Adipocyte (in vitro differentiated cells): ENCODE data around the gene MEIG1.

Experiments
- DNase-seq: peaks from one replicate; pipeline ENCODE4 v3.0.0-alpha.2; 2015; ENCODE audit warnings: low read depth
- H3K27me3 ChIP-seq: replicated peaks from 2 replicates; pipeline ENCODE4 v1.7.0; 2013; ENCODE audit warnings: mild to moderate bottlenecking, low read length, moderate library complexity; ENCODE audit not compliant: control insufficient read depth, insufficient read depth
- H3K36me3 ChIP-seq: 2 replicates; pipeline ENCODE4 v1.7.0; 2013; ENCODE audit warnings: low read length, mild to moderate bottlenecking, moderate library complexity; ENCODE audit not compliant: control insufficient read depth, insufficient read depth, severe bottlenecking
- H3K4me1 ChIP-seq: 2 replicates; pipeline ENCODE4 v1.7.0; 2013; ENCODE audit warnings: mild to moderate bottlenecking, low read length, moderate library complexity; ENCODE audit not compliant: control insufficient read depth, insufficient read depth
- H3K4me3 ChIP-seq: 2 replicates; pipeline ENCODE4 v1.7.0; 2013; ENCODE audit warnings: mild to moderate bottlenecking, low read length, moderate library complexity
- H3K9ac ChIP-seq: 2 replicates; pipeline ENCODE4 v1.7.0; 2013; ENCODE audit warnings: mild to moderate bottlenecking, low read length, moderate library complexity
- H3K9me3 ChIP-seq: 2 replicates; pipeline ENCODE4 v1.7.0; 2013; ENCODE audit warnings: mild to moderate bottlenecking, low read length, moderate library complexity; ENCODE audit not compliant: control insufficient read depth

MEIG1 gene, protein sequence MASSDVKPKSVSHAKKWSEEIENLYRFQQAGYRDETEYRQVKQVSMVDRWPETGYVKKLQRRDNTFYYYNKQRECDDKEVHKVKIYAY

DNA sequence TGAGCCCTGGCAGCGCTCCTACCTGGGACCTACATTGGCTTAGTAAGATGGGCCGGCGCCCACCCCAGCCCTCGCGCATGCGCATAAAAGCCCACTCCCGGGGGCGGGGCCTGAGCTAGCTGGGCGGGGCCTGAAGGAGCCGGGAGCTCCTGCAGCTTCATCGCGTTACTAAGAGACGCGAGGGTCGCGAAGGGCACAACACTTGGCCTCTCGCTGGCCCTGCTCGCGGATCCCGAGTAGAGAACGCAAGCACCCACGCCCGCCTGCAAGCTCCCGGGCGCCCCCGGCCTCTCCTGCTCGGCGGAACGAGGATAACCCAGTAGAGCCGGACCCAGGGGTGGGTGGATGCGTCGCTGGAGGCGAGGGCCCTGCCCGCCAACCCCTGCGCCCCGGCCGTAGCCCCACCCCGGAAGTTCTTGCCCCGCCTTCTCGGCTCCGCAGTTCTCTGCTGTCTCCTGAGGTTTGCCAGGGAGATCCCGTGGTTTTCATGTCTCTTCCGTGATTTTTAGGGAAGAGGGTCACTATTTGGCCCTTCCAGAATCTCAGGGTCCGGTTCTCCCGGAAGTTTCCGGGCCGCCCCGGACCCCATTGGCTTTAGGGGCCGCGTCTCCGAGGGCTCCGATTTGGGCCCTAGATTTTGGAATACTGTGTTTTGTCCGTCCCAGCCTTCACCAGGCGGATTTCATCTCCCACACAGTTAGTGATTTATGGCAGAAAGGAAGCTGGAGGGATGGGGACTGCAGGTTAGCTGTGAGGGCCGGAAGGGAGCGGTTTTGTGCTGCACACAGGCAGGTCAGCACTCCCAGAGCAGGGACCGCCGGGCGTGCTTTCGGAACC, at the start of gene MEIG1:
Gene MEIG1, plus strand, starts transcription at position 168 of the 837 bp plus-strand sequence. CDS start 7,081 bp downstream, outside the sequence.
- peaks cover 2% of the 10 kb centered on the region for H3K4me1 ChIP-seq
- peak within 1 kb of the TSS; percentile 94 for H3K4me3 ChIP-seq
- DNase-seq = peak; percentile 98
- no peaks in the 10 kb centered on the region for H3K27me3 ChIP-seq
- no peaks in the 10 kb centered on the region for H3K9me3 ChIP-seq
- peak within 1 kb of the TSS; percentile 96 for H3K9ac ChIP-seq
- no peaks in the 10 kb centered on the region for H3K36me3 ChIP-seq

- peaks cover 77% of the 10 kb centered on the region for H3K36me3 ChIP-seq
- no peak for DNase-seq
Observed at GRCh38 chr10:14910953-14911352, 48.2 kb upstream of the MEIG1 start.

DNA sequence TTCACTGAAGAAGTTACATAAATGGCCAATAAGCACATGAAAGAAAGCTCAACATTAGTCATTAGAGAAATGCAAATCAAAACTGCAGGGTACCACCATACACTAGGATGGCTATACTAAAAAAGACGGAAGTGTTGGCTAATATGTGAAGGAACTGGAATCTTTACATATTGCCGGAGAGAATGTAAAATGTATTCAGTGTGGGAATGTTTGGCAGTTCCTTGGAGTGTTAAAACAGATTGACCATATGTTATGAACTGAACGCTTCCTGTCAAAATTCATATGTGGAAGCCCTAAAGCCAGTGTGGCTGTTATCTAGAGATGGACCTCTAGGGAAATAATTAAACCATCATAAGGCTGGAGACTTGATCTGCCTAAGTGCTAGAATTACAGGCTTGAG, 47.4 kb upstream of the MEIG1 start:
- Histone ChIP-seq H3K4me3 (no peak overlapping the region), H3K36me3 (peaks cover 74% of the 10 kb centered on the region), H3K4me1 (peaks cover 4% of the 10 kb centered on the region), H3K9me3 (peaks cover 12% of the 10 kb centered on the region), H3K27me3 (no peaks in the 10 kb centered on the region), H3K9ac (no peak overlapping the region)
- no peak for DNase-seq

More at GRCh38 chr10:14910953-14911352, 48.2 kb upstream of the MEIG1 start:
- no peak overlapping the region for H3K9ac ChIP-seq
- H3K9me3 ChIP-seq = peaks cover 8% of the 10 kb centered on the region
- no peaks in the 10 kb centered on the region for H3K27me3 ChIP-seq
- no peak overlapping the region for H3K4me3 ChIP-seq
- H3K4me1 ChIP-seq = peaks cover 4% of the 10 kb centered on the region

GRCh38 chr10:14916600-14916999, 42.6 kb upstream of the MEIG1 start:
- no peak for DNase-seq
- Histone ChIP-seq H3K9me3 (peaks cover 18% of the 10 kb centered on the region), H3K36me3 (peaks cover 76% of the 10 kb centered on the region), H3K4me3 (no peak overlapping the region), H3K27me3 (no peaks in the 10 kb centered on the region), H3K9ac (no peak overlapping the region), H3K4me1 (peaks cover 4% of the 10 kb centered on the region)

DNA sequence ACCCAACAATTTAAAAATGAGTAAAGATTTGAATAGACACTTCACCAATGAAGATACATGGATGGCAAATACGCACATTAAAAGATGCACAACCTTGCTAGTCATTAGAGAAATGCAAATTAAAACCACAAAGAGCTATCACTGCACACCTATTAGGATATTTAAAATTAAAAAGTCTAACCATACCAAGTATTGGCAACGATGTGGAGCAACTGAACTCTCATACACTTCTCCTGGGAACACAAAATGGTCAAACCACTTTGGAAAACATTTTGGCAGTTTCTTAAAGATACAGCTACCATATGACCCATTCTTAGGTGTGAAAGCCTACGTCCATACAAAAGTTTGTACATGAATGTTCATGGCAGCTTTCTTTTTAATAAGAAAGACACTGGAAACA, 41.4 kb upstream of the MEIG1 start:
- DNase-seq = no peak
- Histone ChIP-seq H3K4me3 (no peak overlapping the region), H3K9me3 (peaks cover 18% of the 10 kb centered on the region), H3K9ac (no peak overlapping the region), H3K27me3 (no peaks in the 10 kb centered on the region), H3K4me1 (peaks cover 4% of the 10 kb centered on the region), H3K36me3 (peaks cover 80% of the 10 kb centered on the region)

DNA sequence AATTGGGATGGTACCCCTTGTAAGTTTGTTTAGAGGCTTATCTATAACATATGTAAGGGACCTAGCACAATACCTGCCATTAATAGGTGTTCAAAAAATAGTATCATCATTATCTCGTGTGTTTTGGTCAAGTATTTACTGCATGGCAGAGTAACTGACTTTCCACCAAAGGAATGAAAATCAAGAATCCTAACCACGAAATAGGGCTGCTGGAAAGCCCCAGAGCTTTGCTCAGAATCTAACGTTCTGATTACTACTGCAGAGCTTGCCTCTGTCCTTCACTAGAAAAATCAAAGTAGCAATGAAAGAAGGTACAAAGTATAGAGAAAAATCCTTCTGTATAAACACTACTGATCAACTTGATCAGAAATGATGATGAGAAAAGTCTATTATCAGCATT, 40.2 kb upstream of the MEIG1 start:
- H3K36me3 ChIP-seq = peaks cover 79% of the 10 kb centered on the region

DNA sequence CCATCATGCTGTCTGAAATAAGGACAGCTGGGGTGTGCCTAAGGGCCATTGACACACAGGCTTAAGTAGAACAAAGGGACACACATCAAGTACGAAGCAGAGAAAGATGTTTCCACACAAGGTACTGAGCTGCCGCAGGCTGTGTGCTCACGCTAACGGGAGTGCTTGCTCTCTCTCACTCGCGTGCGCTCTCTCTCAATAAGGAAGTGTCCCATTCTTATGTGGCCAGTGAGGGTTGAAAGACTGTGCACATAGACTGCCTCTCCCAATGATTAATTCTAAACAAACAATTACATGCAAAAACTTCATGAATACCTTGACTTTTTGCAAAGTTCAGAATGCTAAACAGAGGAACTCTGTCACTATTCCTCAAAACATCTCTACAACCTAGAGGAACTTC, 35.2 kb upstream of the MEIG1 start:
- H3K4me1 ChIP-seq = peaks cover 7% of the 10 kb centered on the region
- no peaks in the 10 kb centered on the region for H3K27me3 ChIP-seq
- H3K36me3 ChIP-seq = peaks cover 76% of the 10 kb centered on the region
- no peak overlapping the region for H3K9ac ChIP-seq
- no peak overlapping the region for H3K4me3 ChIP-seq
- DNase-seq = no peak
- no peaks in the 10 kb centered on the region for H3K9me3 ChIP-seq

More for the DNA sequence above, 40.2 kb upstream of the MEIG1 start:
- Histone ChIP-seq H3K4me1 (peaks cover 4% of the 10 kb centered on the region), H3K9ac (no peak overlapping the region), H3K9me3 (peaks cover 18% of the 10 kb centered on the region), H3K27me3 (no peaks in the 10 kb centered on the region), H3K4me3 (no peak overlapping the region)
- no peak for DNase-seq

DNA sequence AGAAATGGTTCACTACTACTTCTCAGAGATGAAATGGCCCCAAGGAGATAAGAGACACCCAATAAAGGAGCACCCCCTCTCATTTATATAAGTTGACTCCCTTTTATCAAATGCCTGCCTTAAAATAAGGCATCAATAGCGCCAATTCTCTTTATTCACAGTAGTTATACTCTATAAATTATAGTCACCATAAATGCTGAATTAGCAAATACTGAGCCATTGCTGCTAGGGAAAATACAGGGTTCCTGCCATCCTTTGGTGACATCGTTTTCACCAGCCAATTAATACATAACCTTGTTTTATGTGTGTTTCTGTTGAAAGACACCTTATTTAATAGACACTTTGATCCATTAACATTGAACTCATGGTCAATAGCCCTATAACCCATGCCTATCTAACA, 33.9 kb upstream of the MEIG1 start:
- no peaks in the 10 kb centered on the region for H3K27me3 ChIP-seq
- H3K4me1 ChIP-seq = peaks cover 7% of the 10 kb centered on the region
- H3K36me3 ChIP-seq = peaks cover 69% of the 10 kb centered on the region
- no peaks in the 10 kb centered on the region for H3K9me3 ChIP-seq
- no peak overlapping the region for H3K4me3 ChIP-seq
- DNase-seq = no peak
- no peak overlapping the region for H3K9ac ChIP-seq

DNA sequence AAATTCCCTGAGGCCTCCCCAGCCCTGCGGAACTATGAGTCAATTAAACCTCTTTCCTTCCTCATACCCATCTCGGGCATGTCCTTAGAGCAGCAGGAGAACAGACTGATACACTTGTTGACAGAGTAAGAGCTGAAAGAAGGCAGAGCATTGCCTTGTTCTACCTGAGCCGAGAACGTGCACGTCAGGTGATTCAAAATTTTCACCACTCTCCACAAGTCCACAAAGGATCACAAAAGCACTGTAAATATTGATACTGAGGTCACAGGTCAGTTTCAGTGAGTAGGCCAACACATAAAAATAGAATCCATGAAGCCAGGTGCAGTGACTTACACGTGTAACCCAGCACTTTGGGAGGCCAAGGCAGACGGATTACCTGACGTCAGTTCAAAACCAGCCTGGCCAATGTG, 33.1 kb upstream of the MEIG1 start:
- Histone ChIP-seq H3K4me3 (no peak overlapping the region), H3K27me3 (no peaks in the 10 kb centered on the region), H3K9ac (no peak overlapping the region), H3K9me3 (no peaks in the 10 kb centered on the region), H3K36me3 (peaks cover 71% of the 10 kb centered on the region), H3K4me1 (peaks cover 7% of the 10 kb centered on the region)
- DNase-seq = no peak

DNA sequence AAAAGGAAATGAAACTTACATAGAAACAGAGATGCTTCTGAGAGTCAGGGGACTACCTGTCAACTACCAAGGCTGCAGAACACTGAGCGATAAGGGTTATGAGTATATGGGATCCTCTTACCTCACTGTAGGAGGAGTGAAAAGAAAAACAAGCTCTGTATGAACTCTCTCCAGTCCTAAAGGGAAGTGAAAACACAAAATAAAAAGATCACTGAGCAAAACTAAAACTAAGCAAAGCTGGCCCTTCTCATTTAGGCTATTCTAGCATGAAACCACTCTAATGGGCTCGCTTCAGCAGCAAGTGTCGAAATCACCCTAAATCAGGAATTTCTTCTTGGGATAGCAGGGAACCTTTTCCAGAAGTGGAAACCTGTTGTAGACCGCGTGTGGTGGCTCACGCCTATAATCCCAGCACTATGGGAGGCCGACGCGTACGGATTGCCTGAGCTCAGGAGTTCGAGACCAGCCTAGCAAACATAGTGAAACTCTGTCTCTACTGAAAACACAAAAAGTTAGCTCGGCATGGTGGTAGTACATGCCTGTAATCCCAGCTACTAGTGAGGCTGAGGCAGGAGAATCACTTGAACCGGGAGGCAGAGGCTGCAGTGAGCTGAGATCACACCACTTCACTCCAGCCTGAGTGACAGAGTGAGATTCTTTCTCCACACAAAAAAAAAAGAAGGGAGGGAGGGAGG, 32.3 kb upstream of the MEIG1 start:
- Histone ChIP-seq H3K36me3 (peaks cover 71% of the 10 kb centered on the region), H3K4me1 (peaks cover 7% of the 10 kb centered on the region), H3K9ac (no peak overlapping the region), H3K9me3 (no peaks in the 10 kb centered on the region), H3K4me3 (no peak overlapping the region), H3K27me3 (no peaks in the 10 kb centered on the region)
- DNase-seq = no peak

DNA sequence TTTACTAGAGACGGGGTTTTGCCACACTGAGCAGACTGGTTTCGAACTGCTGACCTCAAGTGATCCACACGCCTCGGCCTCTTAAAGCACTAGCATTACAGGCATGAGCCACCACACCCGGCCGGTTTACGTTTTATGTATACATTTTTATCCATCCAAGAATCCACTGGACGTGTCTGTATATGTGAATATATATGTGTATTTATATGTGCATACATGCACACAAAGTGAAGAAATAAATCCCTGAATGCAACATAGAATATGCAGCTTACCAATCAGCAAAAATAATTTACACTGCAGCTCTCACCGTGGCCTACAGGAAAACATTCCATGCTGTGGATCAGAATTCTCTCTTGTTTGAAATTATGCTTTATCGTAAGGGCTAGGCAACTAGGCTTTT, 28.6 kb upstream of the MEIG1 start:
- no peak overlapping the region for H3K4me3 ChIP-seq
- H3K9me3 ChIP-seq = no peaks in the 10 kb centered on the region
- no peaks in the 10 kb centered on the region for H3K27me3 ChIP-seq
- no peak overlapping the region for H3K9ac ChIP-seq
- DNase-seq = no peak
- peaks cover 78% of the 10 kb centered on the region for H3K36me3 ChIP-seq
- H3K4me1 ChIP-seq = peaks cover 7% of the 10 kb centered on the region
